ENCODE data around the gene MYO7B.

MYO7B gene

GRCh38 chr2:127664895-127665225 is 129.4 kb downstream of the MYO7B start:
- TF ChIP-seq Cebpa-rat (IDR thresholded peaks at IDR 0.05), result no peak
- no peak overlapping the region for H3K4me3 ChIP-seq
- H3K4me1 ChIP-seq, result peaks cover 0 to 6% (median 2%) of the 10 kb centered on the region in 10 experiments; a peak in 13 of 20 replicates
- no peak overlapping the region for H3K27ac ChIP-seq
- no peak overlapping the region for H3K9ac ChIP-seq
- peaks cover 0 to 18% (median 4%) of the 10 kb centered on the region in 11 experiments; a peak in 6 of 22 replicates for H3K36me3 ChIP-seq
- H4K20me1 ChIP-seq, result peaks cover 0 to 22% (median 0%) of the 10 kb centered on the region in 11 experiments; a peak in 4 of 22 replicates
- H3K9me3 ChIP-seq (replicated peaks in 1 of 11), result peaks cover 15 to 44% (median 29%) of the 10 kb centered on the region in 11 experiments; a peak in 20 of 22 replicates
- H3K4me2 ChIP-seq, result no peak overlapping the region
- peaks cover 38 to 53% (median 46%) of the 10 kb centered on the region in 11 experiments for H3K27me3 ChIP-seq

GRCh38 chr2:127665267-127665893 is 129.9 kb downstream of the MYO7B start:
- Histone ChIP-seq H3K4me1 (0 out of 20 replicates have a peak, but pooled peaks cover 0 to 4% (median 0%) of the 10 kb centered on the region in 10 experiments), H3K27me3 (peaks cover 38 to 53% (median 46%) of the 10 kb centered on the region in 11 experiments), H3K4me2 (no peak overlapping the region), H3K27ac (no peak overlapping the region), H3K9me3 (replicated peaks in 1 of 11) (peaks cover 10 to 39% (median 25%) of the 10 kb centered on the region in 11 experiments; a peak in 20 of 22 replicates), H3K9ac (no peak overlapping the region), H4K20me1 (peaks cover 0 to 22% (median 0%) of the 10 kb centered on the region in 11 experiments; a peak in 4 of 22 replicates), H3K36me3 (peaks cover 0 to 16% (median 4%) of the 10 kb centered on the region in 11 experiments; a peak in 6 of 22 replicates), H3K4me3 (no peak overlapping the region)
- TF ChIP-seq Cebpa-rat (IDR thresholded peaks at IDR 0.05), result no peak

GRCh38 chr2:127669056-127669455 is 133.6 kb downstream of the MYO7B start:
- no peak overlapping the region for H3K27ac ChIP-seq
- H3K9me3 ChIP-seq (replicated peaks in 1 of 11), result peaks cover 8 to 25% (median 16%) of the 10 kb centered on the region in 11 experiments; a peak in 19 of 22 replicates
- H3K27me3 ChIP-seq, result peaks cover 33 to 48% (median 46%) of the 10 kb centered on the region in 11 experiments
- TF ChIP-seq Cebpa-rat (IDR thresholded peaks at IDR 0.05), result no peak
- H3K36me3 ChIP-seq, result peaks cover 0 to 13% (median 4%) of the 10 kb centered on the region in 11 experiments; a peak in 5 of 22 replicates
- H4K20me1 ChIP-seq, result peaks cover 0 to 33% (median 13%) of the 10 kb centered on the region in 11 experiments; a peak in 15 of 22 replicates
- H3K4me1 ChIP-seq, result peaks cover 5 to 20% (median 8%) of the 10 kb centered on the region in 10 experiments
- H3K9ac ChIP-seq, result no peak overlapping the region
- no peak overlapping the region for H3K4me2 ChIP-seq
- H3K4me3 ChIP-seq, result no peak overlapping the region

GRCh38 chr2:127670055-127670956 is 134.8 kb downstream of the MYO7B start:
- TF ChIP-seq Cebpa-rat (IDR thresholded peaks at IDR 0.05), result no peak
- H3K9ac ChIP-seq, result no peak overlapping the region
- H3K9me3 ChIP-seq (replicated peaks in 1 of 11), result peaks cover 0 to 12% (median 4%) of the 10 kb centered on the region in 11 experiments; a peak in 11 of 22 replicates
- no peak overlapping the region for H3K4me2 ChIP-seq
- peaks cover 0 to 33% (median 17%) of the 10 kb centered on the region in 11 experiments; a peak in 15 of 22 replicates for H4K20me1 ChIP-seq
- no peak overlapping the region for H3K27ac ChIP-seq
- peaks cover 30 to 47% (median 44%) of the 10 kb centered on the region in 11 experiments for H3K27me3 ChIP-seq
- H3K4me3 ChIP-seq, result no peak overlapping the region
- peaks cover 14 to 28% (median 18%) of the 10 kb centered on the region in 10 experiments for H3K4me1 ChIP-seq
- H3K36me3 ChIP-seq, result peaks cover 0 to 2% (median 0%) of the 10 kb centered on the region in 11 experiments; a peak in 1 of 22 replicates

- no peak overlapping the region for H3K9ac ChIP-seq
- TF ChIP-seq Cebpa-rat (IDR thresholded peaks at IDR 0.05), result no peak
Observed at GRCh38 chr2:127670957-127671290, 135.4 kb downstream of the MYO7B start.

GRCh38 chr2:127671557-127672302 is 136.2 kb downstream of the MYO7B start:
- TF ChIP-seq Cebpa-rat (IDR thresholded peaks at IDR 0.05), result no peak
- H3K36me3 ChIP-seq, result no peaks in the 10 kb centered on the region
- H3K4me2 ChIP-seq, result peak overlapping the region in 1 of 11 experiments; percentile 15; a peak in 1 of 22 replicates
- peaks cover 0 to 40% (median 23%) of the 10 kb centered on the region in 11 experiments; a peak in 15 of 22 replicates for H4K20me1 ChIP-seq
- H3K4me1 ChIP-seq, result peaks cover 19 to 31% (median 25%) of the 10 kb centered on the region in 10 experiments
- H3K4me3 ChIP-seq, result no peak overlapping the region
- H3K27ac ChIP-seq, result no peak overlapping the region
- H3K27me3 ChIP-seq, result peaks cover 33 to 47% (median 44%) of the 10 kb centered on the region in 11 experiments
- H3K9me3 ChIP-seq (replicated peaks in 1 of 11), result peaks cover 0 to 12% (median 0%) of the 10 kb centered on the region in 11 experiments; a peak in 5 of 22 replicates
- H3K9ac ChIP-seq, result no peak overlapping the region

More at GRCh38 chr2:127670957-127671290, 135.4 kb downstream of the MYO7B start:
- peaks cover 0 to 12% (median 0%) of the 10 kb centered on the region in 11 experiments; a peak in 5 of 22 replicates for H3K9me3 ChIP-seq (replicated peaks in 1 of 11)
- peaks cover 19 to 30% (median 24%) of the 10 kb centered on the region in 10 experiments for H3K4me1 ChIP-seq
- no peak overlapping the region for H3K27ac ChIP-seq
- H3K36me3 ChIP-seq, result no peaks in the 10 kb centered on the region
- H3K27me3 ChIP-seq, result peaks cover 30 to 47% (median 44%) of the 10 kb centered on the region in 11 experiments
- H4K20me1 ChIP-seq, result peaks cover 0 to 38% (median 20%) of the 10 kb centered on the region in 11 experiments; a peak in 15 of 22 replicates
- H3K4me2 ChIP-seq, result no peak overlapping the region
- H3K4me3 ChIP-seq, result no peak overlapping the region

- Histone ChIP-seq H3K4me1 (peaks cover 19 to 31% (median 25%) of the 10 kb centered on the region in 10 experiments), H4K20me1 (peaks cover 0 to 46% (median 25%) of the 10 kb centered on the region in 11 experiments; a peak in 15 of 22 replicates), H3K27ac (no peak overlapping the region), H3K36me3 (no peaks in the 10 kb centered on the region), H3K27me3 (peaks cover 42 to 52% (median 49%) of the 10 kb centered on the region in 11 experiments), H3K9me3 (replicated peaks in 1 of 11) (peaks cover 0 to 12% (median 0%) of the 10 kb centered on the region in 11 experiments; a peak in 4 of 22 replicates), H3K9ac (no peak overlapping the region), H3K4me3 (no peak overlapping the region), H3K4me2 (peak overlapping the region in 5 of 11 experiments; percentile 12 to 99 (median 23); a peak in 6 of 22 replicates)
- TF ChIP-seq Cebpa-rat (IDR thresholded peaks at IDR 0.05), result no peak
Observed at GRCh38 chr2:127672341-127673224, 137.1 kb downstream of the MYO7B start.
